ENCODE measurements around the gene TCAIM.

GRCh38 chr3:44321335-44321734, 17.2 kb upstream of the TCAIM start:
- TF ChIP-seq EZH2 (IDR thresholded peaks at IDR 0.05; ENCODE audit: borderline replicate concordance) (no peak), CTCF (IDR thresholded peaks at IDR 0.05; ENCODE audit: poor library complexity) (no peak), EZH2phosphoT487 (IDR thresholded peaks at IDR 0.05; ENCODE audit: low read depth, severe bottlenecking, unreplicated experiment) (no peak)

Data from hepatocyte (in vitro differentiated cells).